Loucy (cell line): Measurements from ENCODE around the gene CEP83.

Experiments
- EZH2phosphoT487 ChIP-seq: fragments of 200-600 bp; IDR thresholded peaks from 2 replicates; pipeline ENCODE4 v1.6.1; 2018; ENCODE audit warnings: antibody characterized with exemption, mild to moderate bottlenecking, moderate library complexity, borderline replicate concordance
- TF ChIP-seq, protein P1 (sequence below): fragments of 200-600 bp; sonication (generic); conservative IDR thresholded peaks from 2 replicates; pipeline ENCODE4 v1.5.1; 2014; ENCODE audit warnings: mild to moderate bottlenecking, antibody characterized with exemption, low read length

GRCh38 chr12:94384030-94384429 lies 75.6 kb downstream of the CEP83 start:
- TF ChIP-seq, protein P1, sequence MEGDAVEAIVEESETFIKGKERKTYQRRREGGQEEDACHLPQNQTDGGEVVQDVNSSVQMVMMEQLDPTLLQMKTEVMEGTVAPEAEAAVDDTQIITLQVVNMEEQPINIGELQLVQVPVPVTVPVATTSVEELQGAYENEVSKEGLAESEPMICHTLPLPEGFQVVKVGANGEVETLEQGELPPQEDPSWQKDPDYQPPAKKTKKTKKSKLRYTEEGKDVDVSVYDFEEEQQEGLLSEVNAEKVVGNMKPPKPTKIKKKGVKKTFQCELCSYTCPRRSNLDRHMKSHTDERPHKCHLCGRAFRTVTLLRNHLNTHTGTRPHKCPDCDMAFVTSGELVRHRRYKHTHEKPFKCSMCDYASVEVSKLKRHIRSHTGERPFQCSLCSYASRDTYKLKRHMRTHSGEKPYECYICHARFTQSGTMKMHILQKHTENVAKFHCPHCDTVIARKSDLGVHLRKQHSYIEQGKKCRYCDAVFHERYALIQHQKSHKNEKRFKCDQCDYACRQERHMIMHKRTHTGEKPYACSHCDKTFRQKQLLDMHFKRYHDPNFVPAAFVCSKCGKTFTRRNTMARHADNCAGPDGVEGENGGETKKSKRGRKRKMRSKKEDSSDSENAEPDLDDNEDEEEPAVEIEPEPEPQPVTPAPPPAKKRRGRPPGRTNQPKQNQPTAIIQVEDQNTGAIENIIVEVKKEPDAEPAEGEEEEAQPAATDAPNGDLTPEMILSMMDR, result no peak
- TF ChIP-seq EZH2phosphoT487, result no peak
